Ramos (cell line): ENCODE measurements around the gene HOXA6.

Experiments used
- in situ Hi-C: fragments of 300-500 bp; cut with MboI; formaldehyde crosslinking; loops from one replicate; pipeline ENCODE4 v1.14.3; 2022; ENCODE audit warnings: low sequenced_read_pairs; ENCODE audit not compliant: unreplicated experiment

Gene HOXA6

DNA sequence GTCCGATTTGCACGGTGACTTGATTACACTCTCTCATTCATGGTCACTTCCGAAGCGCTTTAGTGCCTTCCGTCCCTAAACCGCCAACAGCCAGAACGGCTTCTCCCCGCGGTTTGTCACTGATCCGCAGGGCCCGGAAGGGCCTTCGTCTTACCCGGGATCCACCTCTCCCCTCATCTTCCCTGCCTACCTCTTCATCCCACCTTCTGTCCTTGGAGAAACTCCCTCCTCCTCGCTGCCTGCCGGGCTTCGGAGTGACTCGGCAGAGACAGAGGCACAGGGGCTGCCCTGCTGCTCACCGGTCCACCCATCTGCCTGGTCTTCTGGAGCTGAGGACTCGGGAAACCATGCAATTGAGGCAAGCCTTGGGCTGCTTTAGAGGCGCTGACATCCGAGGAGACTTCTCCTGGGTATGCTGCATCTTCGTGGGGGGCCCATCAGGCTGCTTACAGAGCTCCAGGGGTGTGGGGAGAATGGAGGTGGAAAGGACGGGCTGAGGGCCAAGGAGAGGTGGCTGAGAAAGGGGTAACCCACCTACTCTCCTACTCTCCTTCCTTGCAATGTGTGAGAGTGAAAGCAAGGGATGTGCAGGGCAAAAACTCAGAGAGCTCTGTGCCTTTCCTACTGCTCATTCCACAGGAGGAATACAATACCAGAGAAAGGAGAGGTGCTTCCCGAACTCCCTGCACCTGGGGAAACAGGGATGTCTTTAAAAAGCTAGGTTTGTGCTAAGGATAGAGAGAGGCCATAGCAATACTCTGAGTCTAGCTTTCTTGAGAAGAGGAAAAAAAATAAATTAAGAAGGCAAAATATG, 38.5 kb upstream of the HOXA6 start:
- in situ Hi-C loops: no loop called here

DNA sequence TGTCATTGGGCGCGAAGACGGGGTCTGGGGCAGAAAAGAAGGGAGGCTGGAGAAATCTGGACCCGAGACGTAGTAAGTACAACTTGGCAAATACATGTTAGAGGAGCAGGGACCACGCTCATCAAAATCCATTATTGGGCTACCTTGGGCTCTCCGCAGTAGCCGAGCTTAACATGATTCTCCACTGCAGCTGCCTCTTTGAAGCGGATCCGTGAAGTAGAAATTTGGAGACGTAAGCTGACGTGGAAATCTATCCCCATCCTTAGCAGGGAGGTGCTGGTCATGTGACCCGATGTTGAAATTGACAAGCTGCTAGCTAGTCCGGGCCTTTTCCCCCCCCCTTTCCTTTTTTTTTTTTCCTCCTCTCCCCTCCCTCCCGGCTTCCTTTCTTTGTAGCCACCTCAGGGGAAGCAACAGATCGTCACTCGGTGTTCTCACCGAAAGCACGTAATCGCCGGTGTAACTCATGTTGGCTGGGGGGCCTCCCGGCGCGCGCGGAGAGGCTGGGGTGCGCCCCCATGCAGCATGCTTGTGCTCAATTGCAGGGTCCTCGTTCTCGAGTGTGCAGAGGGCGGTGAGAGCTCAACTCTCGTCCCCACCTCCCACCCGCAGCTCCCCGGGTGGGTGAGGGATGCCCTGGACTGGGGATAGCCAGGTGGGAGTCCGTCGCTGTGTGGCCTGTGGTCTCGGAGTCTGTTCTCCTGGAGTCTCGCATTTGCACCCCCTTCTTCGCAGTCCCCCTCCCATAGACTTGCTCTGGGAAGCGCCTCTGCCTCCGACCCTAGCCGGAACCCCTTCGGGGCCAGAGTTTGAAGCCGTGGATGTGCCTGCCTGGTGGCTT, 37.7 kb upstream of the HOXA6 start, which contains the start of gene HOXA11:
TSS of gene HOXA11 (minus strand) at position 220 of the 841 bp plus-strand sequence. CDS start at position 132, 88 bp downstream.
- in situ Hi-C loops: no loop called here

DNA sequence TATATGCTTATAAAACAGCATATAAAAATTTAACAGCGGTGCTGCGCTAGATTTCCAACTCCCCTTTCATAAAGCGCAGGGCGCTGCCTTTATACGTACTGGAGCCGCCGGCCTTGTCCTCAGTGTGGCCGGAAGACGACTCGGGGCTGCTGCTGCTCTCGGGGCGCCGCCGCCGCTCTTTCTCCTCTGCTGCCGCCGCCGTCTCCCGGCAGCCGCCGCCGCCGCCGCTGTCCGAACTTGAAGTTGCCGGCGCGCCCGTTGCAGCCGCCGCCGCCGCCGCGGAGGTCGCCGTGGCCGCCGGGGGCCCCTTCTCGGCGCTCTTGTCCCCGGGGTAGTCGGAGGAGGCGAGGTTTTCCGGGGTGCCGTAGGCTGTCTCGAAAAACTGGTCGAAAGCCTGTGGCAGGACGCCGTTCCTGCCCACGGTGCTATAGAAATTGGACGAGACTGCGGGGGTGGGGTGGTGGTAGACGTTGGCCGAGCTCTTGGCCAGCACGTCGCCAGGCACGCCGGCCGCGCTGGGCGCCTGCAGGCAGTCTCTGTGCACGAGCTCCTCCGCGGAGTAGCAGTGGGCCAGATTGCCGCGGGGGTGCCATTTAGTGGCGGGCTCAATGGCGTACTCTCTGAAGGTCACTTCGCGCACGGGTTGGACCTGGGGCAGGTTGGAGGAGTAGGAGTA, 36.9 kb upstream of the HOXA6 start:
- in situ Hi-C loops: no loop called here

DNA sequence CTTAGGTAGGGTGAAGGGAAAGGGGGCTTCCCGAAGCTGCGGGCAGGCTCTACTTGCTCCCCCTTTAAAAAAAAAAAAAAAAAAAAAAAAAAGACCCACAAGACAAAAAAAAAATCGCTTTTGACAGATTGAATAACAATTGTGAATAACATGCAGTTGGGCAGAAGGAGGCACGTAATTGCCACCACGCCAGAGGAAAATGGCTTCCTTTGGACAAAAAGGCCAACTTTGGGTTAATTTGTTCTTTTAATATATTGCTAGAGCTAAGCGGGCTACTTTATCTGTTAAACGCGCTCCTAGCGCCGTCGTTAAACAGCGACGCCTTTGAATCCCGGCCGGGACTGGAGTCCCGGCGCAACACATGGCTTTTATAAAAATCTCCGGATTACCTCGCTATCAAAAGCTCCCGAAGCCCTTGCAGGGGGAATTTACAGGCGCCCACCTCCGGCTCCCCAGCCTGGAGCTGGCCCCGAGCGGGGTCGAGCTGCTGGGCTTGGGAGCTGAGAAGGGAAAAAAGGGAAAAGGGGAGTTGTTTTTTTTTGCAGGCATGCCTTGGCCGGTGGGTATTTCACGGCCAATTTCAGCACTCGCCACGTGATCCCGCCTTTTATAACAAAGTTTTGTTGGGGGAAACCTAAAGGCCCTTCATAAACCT, 36.2 kb upstream of the HOXA6 start:
- in situ Hi-C loops: no loop called here

DNA sequence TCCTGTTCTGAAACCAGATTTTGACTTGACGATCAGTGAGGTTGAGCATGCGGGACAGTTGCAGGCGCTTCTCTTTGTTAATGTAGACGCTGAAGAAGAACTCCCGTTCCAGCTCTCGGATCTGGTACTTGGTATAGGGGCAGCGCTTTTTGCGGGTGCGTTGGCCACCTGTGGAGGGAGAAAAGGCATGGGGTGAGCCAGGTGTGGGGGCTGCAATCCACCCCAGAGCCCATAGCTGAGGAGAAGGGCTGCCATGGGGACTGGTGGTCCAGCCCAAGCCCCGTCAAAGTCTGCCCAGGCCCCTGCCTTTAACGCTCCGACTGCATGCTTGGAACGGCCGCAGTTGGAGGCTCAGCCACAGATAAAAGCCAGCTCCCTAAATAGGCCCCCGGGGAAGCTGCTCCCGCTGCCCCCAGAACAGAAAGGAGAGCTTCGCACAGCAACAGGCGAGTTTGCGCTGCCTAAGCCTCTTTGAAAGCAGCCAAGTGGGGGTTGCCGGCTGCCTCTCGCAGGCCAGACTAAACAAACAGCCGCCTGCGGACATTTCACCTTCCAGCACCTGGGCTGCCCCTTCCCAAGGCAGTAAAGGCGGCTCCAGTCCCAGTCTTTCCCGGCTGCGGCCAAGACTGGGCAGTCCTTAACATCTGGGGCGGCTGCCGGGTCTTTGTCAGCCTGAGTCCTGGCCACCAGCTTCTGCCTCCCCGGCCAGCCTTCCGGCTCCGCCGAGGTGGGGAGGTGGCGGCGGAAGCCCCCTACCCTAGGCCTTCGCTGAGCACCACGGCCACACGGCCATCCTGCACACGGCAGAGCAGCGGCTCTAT, 35.5 kb upstream of the HOXA6 start:
- in situ Hi-C loops: no loop called here

DNA sequence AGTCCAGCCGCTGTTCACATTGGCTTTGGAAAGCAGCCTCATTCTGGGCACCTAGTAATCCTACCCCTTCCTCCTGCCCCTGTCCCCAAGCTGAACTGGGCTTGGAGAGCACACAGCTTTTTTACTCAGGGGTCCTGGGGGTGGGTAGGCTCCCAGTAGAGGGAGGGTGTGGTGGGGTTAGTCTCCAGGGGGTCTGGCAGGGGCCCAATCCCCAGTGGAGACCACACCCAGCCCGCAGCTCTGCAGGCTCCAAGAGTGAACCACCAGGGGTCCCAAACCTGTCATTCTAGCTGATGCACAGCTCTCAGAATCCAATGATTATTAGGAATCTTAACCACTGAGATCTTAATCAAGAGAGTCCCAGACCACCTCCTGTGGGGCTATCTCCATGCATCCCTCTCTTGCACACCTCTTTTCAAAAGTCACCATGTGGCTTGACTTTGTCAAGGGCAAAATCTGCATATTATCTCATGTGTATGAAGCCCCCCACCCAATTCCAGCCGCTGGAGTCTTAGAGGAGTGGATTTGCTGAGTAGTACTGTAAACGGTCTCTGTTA, 34.8 kb upstream of the HOXA6 start:
- in situ Hi-C loops: no loop called here

DNA sequence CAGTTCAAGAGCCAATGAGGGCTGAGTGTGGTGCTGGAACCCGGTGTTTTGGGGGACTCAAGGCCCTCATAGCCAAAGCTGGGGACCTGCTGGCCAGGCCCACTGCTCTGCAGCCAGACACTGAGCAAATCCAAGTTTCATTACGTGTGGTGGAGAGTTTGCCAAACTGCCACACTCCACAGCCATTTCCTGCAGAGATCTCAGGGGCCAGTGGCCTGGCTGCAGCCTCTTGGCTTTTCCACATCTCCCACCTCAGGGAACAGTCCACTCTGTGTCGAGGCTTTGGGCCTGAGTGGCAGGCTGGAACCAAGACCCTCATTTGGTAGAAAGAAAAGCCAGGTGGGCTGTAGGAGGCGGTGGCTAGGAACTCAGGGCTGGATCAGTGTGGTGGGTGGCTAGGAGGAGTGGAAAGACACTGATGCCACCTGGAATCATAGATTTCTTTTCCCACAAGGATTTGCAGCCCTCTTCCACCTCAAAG, 34.3 kb upstream of the HOXA6 start:
- in situ Hi-C loops: no loop called here

DNA sequence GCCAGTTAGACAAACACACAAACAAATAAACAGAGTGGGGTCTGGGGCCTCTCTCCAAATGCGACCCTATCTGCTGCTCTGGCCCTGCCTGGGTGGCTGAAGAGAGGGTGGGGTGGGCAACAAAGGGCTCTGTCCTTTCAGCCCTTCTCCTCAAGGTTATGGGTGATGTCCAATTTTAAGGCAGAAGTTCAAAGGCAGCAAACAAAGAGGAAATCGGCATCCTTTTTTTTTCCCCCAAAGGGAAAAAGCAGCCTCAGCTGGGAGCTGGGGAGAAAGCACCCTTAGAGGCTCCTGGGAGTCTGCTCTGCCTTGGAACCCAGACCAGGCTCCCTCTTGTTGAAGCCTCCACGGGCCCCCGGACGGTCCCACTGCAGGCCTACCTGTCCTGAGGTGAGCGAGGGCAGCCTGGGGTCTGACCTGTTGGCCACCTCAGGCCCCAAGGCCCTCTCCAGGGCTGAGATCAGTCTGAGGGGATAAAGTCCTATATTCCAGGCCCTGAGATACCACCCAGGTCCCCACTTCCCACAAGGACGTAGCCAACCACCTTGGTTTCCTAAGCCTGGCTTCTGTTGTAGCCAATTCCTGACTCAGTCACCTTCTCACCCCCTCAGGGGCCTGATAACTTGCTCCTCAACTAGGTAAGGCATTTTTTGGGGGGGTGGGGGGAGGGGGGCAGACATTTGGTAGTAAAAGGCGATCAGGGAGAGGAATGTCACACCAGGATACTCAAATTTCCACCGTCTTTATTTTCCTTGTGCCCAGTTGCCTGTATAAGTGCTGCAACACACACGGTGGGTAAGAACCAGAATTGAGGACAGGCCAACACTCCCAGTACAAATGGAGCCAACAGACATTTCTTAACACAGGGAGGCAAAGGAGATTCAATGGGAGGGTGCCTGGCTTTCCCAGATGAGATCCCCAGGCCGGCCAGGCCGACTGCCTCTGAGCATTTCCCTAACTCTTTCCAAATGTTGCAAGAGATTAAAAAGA, 33.2 kb upstream of the HOXA6 start:
- in situ Hi-C loops: no loop called here

DNA sequence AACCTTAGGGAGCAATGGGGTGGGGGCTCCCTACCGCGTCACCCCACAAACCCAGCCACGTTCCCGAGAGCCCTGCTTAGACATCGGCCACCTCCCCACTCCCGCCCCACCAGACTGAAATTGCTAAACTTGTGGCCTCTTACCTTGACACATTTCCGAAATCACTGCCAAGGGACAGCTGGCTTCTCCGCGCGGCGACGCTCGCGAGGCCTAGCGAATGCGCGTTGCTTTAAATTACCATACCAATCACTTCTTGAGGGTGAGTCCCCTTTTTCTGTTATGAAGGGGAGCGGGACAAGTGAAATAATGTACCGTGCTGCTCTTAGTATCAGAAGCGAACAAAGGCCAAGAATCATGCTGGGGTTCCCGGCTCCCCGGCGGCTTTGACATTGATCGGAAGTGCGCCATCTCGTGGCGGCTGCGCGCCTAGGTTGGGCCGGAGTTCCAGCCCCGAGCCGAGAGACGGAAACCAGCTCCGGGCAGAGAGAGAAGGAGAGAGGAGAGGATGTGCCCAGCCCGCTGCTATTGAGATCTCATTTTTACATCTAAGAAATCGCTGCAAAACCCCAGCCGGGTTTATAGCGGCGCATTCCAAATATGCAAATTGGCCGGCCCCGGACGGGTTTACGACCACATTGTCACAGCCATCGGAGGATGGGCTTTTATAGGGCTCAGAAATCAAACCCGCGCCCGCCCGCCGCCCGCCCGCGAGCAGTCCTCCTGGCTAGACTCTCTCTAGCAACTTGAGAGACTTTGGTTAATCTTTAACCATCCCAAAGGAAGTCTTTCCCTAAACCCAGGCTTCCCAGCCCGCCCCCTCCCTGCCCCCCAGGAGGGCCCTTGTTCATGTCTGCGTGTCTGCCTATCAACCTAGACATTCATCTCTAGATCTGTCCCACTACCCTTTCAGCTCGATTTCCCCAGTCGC, 32.2 kb upstream of the HOXA6 start:
- in situ Hi-C loops: no loop called here

DNA sequence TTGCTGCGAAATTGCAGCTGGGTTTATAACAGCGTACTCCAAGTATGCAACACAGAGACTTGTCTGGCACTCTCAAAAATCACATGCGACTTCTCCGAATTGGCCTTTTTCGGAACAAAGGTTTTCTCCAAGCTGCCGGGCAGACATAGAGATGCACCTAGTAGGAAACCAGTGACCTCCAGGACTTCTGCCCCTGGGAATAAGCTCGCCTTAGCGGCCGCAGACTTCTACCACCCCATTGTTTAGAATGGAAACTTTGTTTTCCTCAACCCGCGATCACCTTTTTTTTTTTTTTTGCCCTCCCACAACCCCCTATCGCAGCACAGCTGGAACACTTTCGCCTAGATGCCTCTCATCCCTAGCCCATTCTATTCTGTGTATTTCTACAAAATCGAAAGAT, 31.5 kb upstream of the HOXA6 start:
- in situ Hi-C loops: no loop called here

DNA sequence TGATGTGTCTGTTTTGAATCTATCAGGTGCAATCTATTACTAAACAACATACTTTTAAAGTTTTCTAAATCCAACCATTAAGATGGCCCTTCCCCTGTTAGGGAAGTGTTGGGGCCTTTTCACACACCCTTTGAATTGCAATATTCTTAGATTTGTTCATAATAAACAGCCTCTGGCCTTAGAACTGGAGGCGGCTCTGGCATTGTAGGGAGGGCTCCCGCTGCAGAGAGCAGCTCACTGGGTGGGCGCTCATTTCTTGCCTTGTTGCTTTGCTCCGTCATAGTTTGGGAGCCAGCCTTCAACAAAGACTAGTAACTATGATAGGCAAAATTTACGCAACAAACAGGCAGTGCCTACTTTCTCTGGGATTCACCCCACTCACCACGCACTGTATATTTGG, 30.8 kb upstream of the HOXA6 start:
- in situ Hi-C loops: no loop called here

DNA sequence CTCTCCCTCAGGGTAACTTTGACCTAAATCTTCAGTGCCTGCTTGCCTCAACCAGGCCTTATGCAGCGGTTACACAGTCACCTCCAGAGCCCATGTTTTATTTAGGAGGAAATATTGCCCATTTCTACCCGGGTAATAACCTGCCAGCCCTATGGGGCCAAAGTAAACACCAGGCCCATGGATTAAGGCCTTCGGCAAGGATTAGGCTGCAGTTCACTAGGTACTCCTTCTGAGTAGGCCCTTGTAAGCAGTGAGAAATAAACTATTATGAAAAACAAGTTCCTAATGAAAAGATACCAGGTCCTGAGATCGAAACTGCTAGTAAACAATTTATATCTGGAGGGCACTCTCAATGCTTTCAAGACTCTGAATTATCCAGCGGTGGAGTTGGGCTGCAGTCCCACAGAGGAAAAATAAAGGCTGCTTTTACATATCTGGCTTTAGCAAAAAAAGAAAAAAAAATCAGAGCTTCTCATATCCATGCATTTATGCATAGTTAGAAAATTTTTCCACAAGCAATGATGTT, 30.3 kb upstream of the HOXA6 start:
- in situ Hi-C loops: no loop called here

DNA sequence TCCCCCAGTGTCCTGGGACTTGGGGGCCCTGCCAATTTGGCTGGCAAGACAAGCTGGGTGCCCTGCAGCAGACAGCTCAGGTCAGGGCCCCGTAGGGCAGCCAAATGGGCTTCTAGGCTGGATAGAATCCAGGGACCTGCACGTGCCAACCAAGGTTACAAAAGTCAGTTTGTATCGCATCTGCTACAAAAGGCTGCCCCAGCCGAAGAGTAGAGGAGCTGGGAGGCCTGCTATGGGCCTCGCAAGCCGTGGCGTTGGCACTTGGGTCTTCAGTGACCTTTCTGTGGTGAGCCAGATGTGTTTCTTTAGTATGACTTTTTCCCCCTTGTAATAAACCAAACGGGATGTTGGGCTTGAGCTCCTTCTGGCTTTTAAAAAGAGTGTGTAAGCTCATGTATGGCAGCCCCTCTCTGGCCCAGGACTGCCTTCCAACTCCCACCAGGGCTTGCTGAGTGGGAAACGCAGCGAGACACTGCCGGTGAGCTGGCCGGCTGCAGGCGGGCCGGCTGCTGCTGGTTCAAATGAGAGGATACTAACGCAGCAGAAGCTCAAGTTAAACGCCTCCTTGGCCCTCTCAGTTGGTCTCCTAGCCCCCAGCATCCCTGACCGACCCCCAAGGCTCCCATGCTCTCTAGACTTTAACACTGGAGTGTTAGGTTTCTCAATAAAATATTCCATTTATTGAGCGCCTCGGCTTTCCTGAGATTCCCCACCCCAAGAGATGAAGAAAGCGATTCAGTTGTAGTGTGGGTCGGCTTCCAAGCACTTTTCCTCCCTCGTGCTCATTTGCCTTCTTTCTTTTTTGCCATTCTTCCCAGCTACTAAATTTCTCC, 29.6 kb upstream of the HOXA6 start:
- in situ Hi-C loops: no loop called here

DNA sequence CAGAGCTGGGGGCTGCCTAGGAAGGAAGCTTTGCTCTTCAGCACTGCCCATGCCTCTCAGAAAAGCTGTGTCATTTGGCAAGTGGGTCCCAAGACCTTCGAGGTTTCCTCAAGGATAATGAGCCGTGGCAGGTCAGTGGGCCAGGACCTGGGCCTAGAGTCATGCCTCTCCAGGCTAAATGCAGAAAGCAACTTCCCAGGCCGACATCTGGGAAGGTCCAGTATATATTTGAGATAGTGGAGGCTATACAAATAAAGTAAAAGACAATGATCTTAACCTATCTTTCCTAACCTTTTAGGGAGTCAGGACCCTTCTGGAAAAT, 28.9 kb upstream of the HOXA6 start:
- in situ Hi-C loops: no loop called here

DNA sequence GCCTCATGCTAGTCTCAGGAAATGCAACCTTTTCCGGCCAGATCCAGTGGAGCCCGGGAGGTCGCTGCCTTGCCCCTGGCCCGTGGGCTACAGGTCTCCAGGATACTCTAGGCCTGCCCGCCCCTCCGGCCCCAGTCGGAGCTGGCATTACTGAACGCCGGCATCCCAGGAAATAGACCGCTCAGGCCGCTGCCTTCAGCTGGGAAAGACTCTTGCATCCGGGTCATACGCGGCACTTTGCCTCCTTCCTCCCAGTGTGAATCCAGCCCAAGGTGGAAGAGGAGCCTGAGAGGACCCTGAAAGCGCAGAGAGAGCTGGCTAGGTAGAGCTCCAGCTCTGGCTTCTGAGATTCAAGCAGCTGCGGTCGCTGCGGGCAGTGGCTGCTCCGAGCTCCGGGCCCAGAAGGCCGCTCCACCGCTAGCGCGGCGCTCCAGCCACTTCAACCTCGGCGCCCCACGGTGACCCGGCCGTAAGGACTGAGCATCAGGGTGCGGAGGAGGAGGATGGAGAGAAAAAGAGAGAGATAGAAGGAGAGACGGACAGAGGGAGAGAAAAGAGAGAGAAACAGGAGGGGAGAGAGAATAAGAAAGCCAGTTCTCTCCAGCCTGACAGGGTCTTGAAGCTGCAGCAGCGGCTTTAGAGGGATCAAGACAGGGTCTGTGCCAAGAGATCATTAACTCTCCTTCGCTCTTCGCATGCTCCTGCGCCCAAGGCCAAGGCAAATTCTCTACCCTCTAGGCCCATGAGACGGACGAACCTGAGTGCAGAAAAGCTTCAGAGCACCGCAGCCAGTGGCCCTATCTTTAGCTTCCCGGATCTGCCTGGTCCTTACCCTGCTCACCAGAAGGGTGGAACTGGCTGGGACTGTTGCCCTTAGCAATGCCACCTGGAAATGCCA, 28.3 kb upstream of the HOXA6 start:
- in situ Hi-C loops: no loop called here
